ENCODE data around the gene TF. TPM values are rescaled to one million over a fixed set of nuclear protein-coding genes. Genes with fewer than 3 reads are reported as not detected.
"Not testable (repeated sequence)": the region's sequence is repeated elsewhere in the genome, so short reads cannot be mapped to it uniquely, and the experiment has no call there.

TF gene
- not detected in 2 replicates for total RNA-seq (2014; rRNA removed; shearing (Covaris generic))

GRCh38 chr3:133745981-133746711 is at the start of gene TF:
Gene TF (plus strand): TSS chr3:133746393. CDS start chr3:133746441, 48 bp downstream.
- DNase-seq (ENCODE audit: low spot score): no peak

GRCh38 chr3:133697960-133698359 is 48.2 kb upstream of the TF start:
- no peak for DNase-seq (ENCODE audit: low spot score)

- no peak for DNase-seq (ENCODE audit: low spot score)
Observed at GRCh38 chr3:133699467-133699866, 46.7 kb upstream of the TF start.

- no peak for DNase-seq (ENCODE audit: low spot score)
Observed at GRCh38 chr3:133699903-133700302, 46.3 kb upstream of the TF start.

GRCh38 chr3:133700351-133700750 is 45.8 kb upstream of the TF start:
- no peak for DNase-seq (ENCODE audit: low spot score)

GRCh38 chr3:133701435-133702358 is 44.5 kb upstream of the TF start:
- no peak for DNase-seq (ENCODE audit: low spot score)

- DNase-seq (ENCODE audit: low spot score): no peak
Observed at GRCh38 chr3:133703915-133704314, 42.3 kb upstream of the TF start.

- DNase-seq (ENCODE audit: low spot score): no peak
Observed at GRCh38 chr3:133706033-133706432, 40.2 kb upstream of the TF start.

- DNase-seq (ENCODE audit: low spot score): no peak
Observed at GRCh38 chr3:133709139-133709750, 36.9 kb upstream of the TF start.

GRCh38 chr3:133711013-133711412 is 35.2 kb upstream of the TF start:
- DNase-seq (ENCODE audit: low spot score): no peak

GRCh38 chr3:133712017-133712416 is 34.2 kb upstream of the TF start:
- no peak for DNase-seq (ENCODE audit: low spot score)

- DNase-seq (ENCODE audit: low spot score): no peak
Observed at GRCh38 chr3:133713347-133713746, 32.8 kb upstream of the TF start.

- DNase-seq (ENCODE audit: low spot score): no peak
Observed at GRCh38 chr3:133717424-133717823, 28.8 kb upstream of the TF start.

GRCh38 chr3:133722935-133723334 is 23.3 kb upstream of the TF start:
- DNase-seq (ENCODE audit: low spot score): no peak

GRCh38 chr3:133730993-133731392 is 15.2 kb upstream of the TF start:
- DNase-seq (ENCODE audit: low spot score): no peak

- DNase-seq (ENCODE audit: low spot score): not testable (repeated sequence)
Observed at GRCh38 chr3:133732231-133732630, 14.0 kb upstream of the TF start.

- no peak for DNase-seq (ENCODE audit: low spot score)
Observed at GRCh38 chr3:133733226-133733625, 13.0 kb upstream of the TF start.

GRCh38 chr3:133734305-133734704 is 11.9 kb upstream of the TF start:
- no peak for DNase-seq (ENCODE audit: low spot score)

- peak; percentile 86 for DNase-seq (ENCODE audit: low spot score)
Observed at GRCh38 chr3:133742351-133743091, 3.7 kb upstream of the TF start.

GRCh38 chr3:133744241-133744640 is 2.0 kb upstream of the TF start:
- DNase-seq (ENCODE audit: low spot score): no peak

- DNase-seq (ENCODE audit: low spot score): no peak
Observed at GRCh38 chr3:133745108-133745507, 1.1 kb upstream of the TF start.

- DNase-seq (ENCODE audit: low spot score): no peak
Observed at GRCh38 chr3:133746712-133747066, 496 bp downstream of the TF start.

Data from H4 (cell line).